CD4-positive, CD25-positive, alpha-beta regulatory T cell (primary cell): ENCODE measurements around the gene ANTXRL. TPM values are rescaled to one million over a fixed set of nuclear protein-coding genes. Genes with fewer than 3 reads are reported as not detected.
"Not testable (repeated sequence)": the region's sequence is repeated elsewhere in the genome, so short reads cannot be mapped to it uniquely, and the experiment has no call there.

Experiments used
- ATAC-seq, 2 donors: fragments of 150-1000 bp; cut with Tn5 transposase; one replicate each; pipeline ENCODE4 v1.10.0; 2021; ENCODE audit warnings: low read depth in 2 of 2, moderate number of reproducible peaks in 2 of 2, moderate library complexity in 1 of 2
- DNase-seq, 3 donors: peaks; one replicate each; pipeline versions ENCODE4 v3.0.0 to v3.0.0-alpha.2; 2012 to 2022; ENCODE audit warnings: mixed read lengths in 1 of 3
- H3K27ac ChIP-seq: one replicate; pipeline ENCODE4 v1.7.0; 2013; ENCODE audit warnings: mild to moderate bottlenecking, low read length; ENCODE audit not compliant: insufficient read depth, poor library complexity, severe bottlenecking
- H3K27me3 ChIP-seq: one replicate; pipeline ENCODE4 v1.7.0; 2013; ENCODE audit warnings: low read length; ENCODE audit not compliant: control insufficient read depth, insufficient read depth
- H3K36me3 ChIP-seq: one replicate; pipeline ENCODE4 v1.7.0; 2013; ENCODE audit warnings: mild to moderate bottlenecking, low read length, moderate library complexity; ENCODE audit not compliant: control insufficient read depth, insufficient read depth
- H3K4me1 ChIP-seq: 2 replicates; pipeline ENCODE4 v1.7.0; 2013; ENCODE audit warnings: mild to moderate bottlenecking, low read length; ENCODE audit not compliant: insufficient read depth, control insufficient read depth, poor library complexity, severe bottlenecking
- H3K4me3 ChIP-seq: one replicate; pipeline ENCODE4 v1.7.0; 2013; ENCODE audit warnings: low read depth, mild to moderate bottlenecking, low read length, moderate library complexity
- H3K9me3 ChIP-seq, 2 experiments: 1 replicate in 1 of 2; 2 replicates in 1 of 2; pipeline ENCODE4 v1.7.0; 2013; ENCODE audit warnings: low read length in 2 of 2, mild to moderate bottlenecking in 1 of 2, moderate library complexity in 1 of 2; ENCODE audit not compliant: control insufficient read depth in 2 of 2
- H3K27ac Mint-ChIP-seq, 3 donors: one replicate each; pipeline ENCODE4 v1.8.0; 2020 to 2022; ENCODE audit warnings: mild to moderate bottlenecking in 3 of 3, mixed read lengths in 3 of 3, moderate library complexity in 2 of 3
- H3K27me3 Mint-ChIP-seq: one replicate; pipeline ENCODE4 v1.8.0; 2022; ENCODE audit warnings: mild to moderate bottlenecking, mixed read lengths
- H3K36me3 Mint-ChIP-seq: one replicate; pipeline ENCODE4 v1.8.0; 2020; ENCODE audit warnings: mixed read lengths
- H3K4me1 Mint-ChIP-seq, 4 donors: one replicate each; pipeline ENCODE4 v1.8.0; 2020 to 2022; ENCODE audit warnings: mixed read lengths in 4 of 4, mild to moderate bottlenecking in 1 of 4
- H3K4me3 Mint-ChIP-seq, 4 donors: one replicate each; pipeline ENCODE4 v1.8.0; 2020 to 2022; ENCODE audit warnings: mild to moderate bottlenecking in 4 of 4, mixed read lengths in 4 of 4, moderate library complexity in 3 of 4
- H3K9me3 Mint-ChIP-seq, 7 donors: one replicate each; pipeline ENCODE4 v1.8.0; 2020 to 2022; ENCODE audit warnings: mixed read lengths in 7 of 7, mild to moderate bottlenecking in 3 of 7, moderate library complexity in 2 of 7
- polyA plus RNA-seq, 4 donors: library from polyadenylated mRNA; unstranded; fragments of 300-500 nt; fragmentation: Illumina TruSeq; gene quantifications; one replicate each; pipeline ENCODE4 v1.2.3, GENCODE V29; 2021
- total RNA-seq: library from RNA; stranded (reverse); gene quantifications from one replicate; pipeline ENCODE4 v1.2.3, GENCODE V29; 2022

The ANTXRL gene
- total and polyA plus RNA-seq, 5 donors from 2014 or later = 0.72 TPM; not detected in 4

- Histone ChIP-seq H3K36me3 (no peaks in the 10 kb centered on the region), H3K27me3 (no peaks in the 10 kb centered on the region), H3K27ac (no peak overlapping the region), H3K4me1 (no peaks in the 10 kb centered on the region), H3K9me3 (no peaks in the 10 kb centered on the region), H3K4me3 (no peak overlapping the region)
- peaks cover 18% of the 10 kb centered on the region for H3K27me3 Mint-ChIP-seq
- DNase-seq (no peak), ATAC-seq (no peak)
- H3K27ac Mint-ChIP-seq = no peak overlapping the region
- no peak overlapping the region for H3K4me3 Mint-ChIP-seq
- peaks cover 0 to 1% (median 0%) of the 10 kb centered on the region in 7 donors for H3K9me3 Mint-ChIP-seq
- H3K36me3 Mint-ChIP-seq = no peaks in the 10 kb centered on the region
- no peaks in the 10 kb centered on the region for H3K4me1 Mint-ChIP-seq
These were observed 42.3 kb downstream of the ANTXRL start for GRCh38 chr10:46328853-46329689.

- Mint-ChIP-seq H3K9me3 (peaks cover 0 to 1% (median 0%) of the 10 kb centered on the region in 7 donors), H3K4me1 (no peaks in the 10 kb centered on the region), H3K4me3 (no peak overlapping the region), H3K27ac (no peak overlapping the region), H3K36me3 (no peaks in the 10 kb centered on the region), H3K27me3 (peaks cover 18% of the 10 kb centered on the region)
- Histone ChIP-seq H3K9me3 (no peaks in the 10 kb centered on the region), H3K4me3 (no peak overlapping the region), H3K27ac (no peak overlapping the region), H3K36me3 (no peaks in the 10 kb centered on the region), H3K4me1 (no peaks in the 10 kb centered on the region), H3K27me3 (no peaks in the 10 kb centered on the region)
- ATAC-seq = no peak
- DNase-seq = no peak
These were observed 42.9 kb downstream of the ANTXRL start for GRCh38 chr10:46329690-46330016.

DNA sequence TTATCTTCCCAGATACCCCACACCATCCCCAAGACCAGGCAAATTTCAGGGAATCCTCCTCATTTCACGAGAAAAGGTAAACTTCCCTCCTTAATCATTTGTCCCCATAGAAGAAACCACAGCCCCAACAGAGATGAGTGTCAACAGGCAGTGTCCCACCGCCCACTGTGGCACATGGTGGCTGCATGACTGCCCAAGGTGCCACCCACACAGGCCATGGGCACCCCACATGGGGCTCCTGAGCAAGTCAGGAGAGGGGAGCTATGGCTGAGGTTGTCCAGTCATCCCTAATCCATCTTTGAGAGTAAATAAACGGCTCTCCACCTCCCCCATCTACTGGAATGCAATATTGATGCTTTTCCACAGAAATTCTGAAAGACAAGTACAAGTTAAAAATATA, 44.1 kb downstream of the ANTXRL start:
- Histone ChIP-seq H3K27me3 (no peaks in the 10 kb centered on the region), H3K36me3 (no peaks in the 10 kb centered on the region), H3K4me1 (no peaks in the 10 kb centered on the region), H3K9me3 (no peaks in the 10 kb centered on the region), H3K4me3 (no peak overlapping the region), H3K27ac (no peak overlapping the region)
- Mint-ChIP-seq H3K4me3 (no peak overlapping the region), H3K36me3 (no peaks in the 10 kb centered on the region), H3K9me3 (peaks cover 0 to 1% (median 0%) of the 10 kb centered on the region in 7 donors), H3K27me3 (peaks cover 18% of the 10 kb centered on the region), H3K4me1 (no peaks in the 10 kb centered on the region), H3K27ac (peak overlapping the region in 1 of 3 donors; percentile 26)
- no peak for DNase-seq
- no peak for ATAC-seq

DNA sequence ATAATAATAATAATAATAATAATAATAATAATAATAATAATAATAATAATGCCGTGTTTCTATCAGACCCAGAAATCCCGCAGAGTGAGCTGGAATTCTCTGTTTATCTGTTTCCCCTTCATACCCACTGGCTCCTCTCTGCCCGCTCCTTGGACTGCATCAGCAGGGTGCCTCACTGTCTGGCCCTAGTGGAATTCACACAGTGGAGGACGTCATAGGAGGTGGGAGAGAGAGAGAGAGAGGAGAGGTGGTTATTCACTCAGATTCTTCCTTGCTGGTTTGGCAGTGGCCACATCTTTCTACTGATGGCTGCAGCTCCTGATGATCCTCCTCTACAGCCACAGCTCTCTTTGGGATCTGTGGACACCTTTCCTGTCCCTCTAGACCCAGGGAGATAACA, 78.7 kb downstream of the ANTXRL start:
- ATAC-seq, H3K27me3 ChIP-seq, H3K4me3 ChIP-seq, H3K9me3 ChIP-seq, H3K4me1 Mint-ChIP-seq, H3K9me3 Mint-ChIP-seq, H3K27ac Mint-ChIP-seq, H3K27ac ChIP-seq, H3K36me3 ChIP-seq, H3K4me1 ChIP-seq, H3K27me3 Mint-ChIP-seq, H3K4me3 Mint-ChIP-seq, DNase-seq, H3K36me3 Mint-ChIP-seq: not testable (repeated sequence)

DNA sequence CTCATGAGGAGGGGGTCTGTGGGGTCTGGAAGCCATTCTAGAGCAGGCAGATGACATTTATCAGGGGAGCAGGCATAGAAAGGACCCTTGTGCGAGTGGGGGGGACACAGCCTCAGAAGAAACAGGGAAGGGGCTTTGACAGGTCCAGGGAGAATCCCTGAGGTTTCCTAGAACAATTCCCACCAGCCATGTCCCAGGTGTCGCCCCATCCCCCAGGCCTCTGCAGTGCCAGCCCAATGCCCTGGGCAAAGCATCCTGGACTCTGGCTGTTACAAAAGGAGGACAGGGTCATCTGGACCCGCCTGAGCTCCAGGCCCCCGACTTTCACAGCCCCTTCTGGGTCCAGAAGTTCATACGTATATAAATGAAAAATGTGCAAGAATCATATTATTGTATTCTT, 80.4 kb downstream of the ANTXRL start:
- H3K27ac Mint-ChIP-seq, H3K9me3 Mint-ChIP-seq, H3K27ac ChIP-seq, H3K27me3 Mint-ChIP-seq, H3K36me3 ChIP-seq, H3K9me3 ChIP-seq, ATAC-seq, H3K4me3 ChIP-seq, H3K4me1 ChIP-seq, H3K27me3 ChIP-seq, H3K36me3 Mint-ChIP-seq, H3K4me1 Mint-ChIP-seq, H3K4me3 Mint-ChIP-seq, DNase-seq: not testable (repeated sequence)

GRCh38 chr10:46367666-46368240, 81.0 kb downstream of the ANTXRL start:
- not testable (repeated sequence) for H3K27me3 Mint-ChIP-seq, H3K4me1 Mint-ChIP-seq, H3K9me3 Mint-ChIP-seq, H3K36me3 Mint-ChIP-seq, H3K4me3 Mint-ChIP-seq, H3K4me3 ChIP-seq, H3K4me1 ChIP-seq, H3K27ac Mint-ChIP-seq, ATAC-seq, H3K27me3 ChIP-seq, H3K36me3 ChIP-seq, H3K27ac ChIP-seq, H3K9me3 ChIP-seq, DNase-seq

DNA sequence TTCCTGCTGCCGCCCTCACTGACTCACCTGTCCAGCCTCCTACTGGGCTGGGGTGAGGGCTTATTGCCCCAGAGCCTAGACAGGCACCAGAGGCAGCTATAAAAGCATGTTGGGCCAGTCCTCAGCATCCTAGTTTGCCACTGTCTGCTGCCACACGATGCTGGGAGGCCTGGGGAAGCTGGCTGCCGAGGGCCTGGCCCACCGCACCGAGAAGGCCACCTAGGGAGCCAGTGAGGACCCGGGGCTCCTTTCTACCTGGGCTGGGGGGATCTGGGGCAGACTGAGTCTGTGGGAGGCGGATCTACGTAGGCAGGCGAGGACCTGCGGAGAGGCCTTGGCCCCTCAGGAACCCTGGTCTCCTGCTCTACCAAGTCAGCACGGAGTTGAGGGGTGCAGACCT, 82.2 kb downstream of the ANTXRL start:
- H3K27ac ChIP-seq, H3K27ac Mint-ChIP-seq, DNase-seq, H3K4me3 ChIP-seq, H3K9me3 ChIP-seq, H3K4me1 Mint-ChIP-seq, H3K27me3 ChIP-seq, H3K4me1 ChIP-seq, H3K27me3 Mint-ChIP-seq, H3K36me3 ChIP-seq, H3K36me3 Mint-ChIP-seq, H3K4me3 Mint-ChIP-seq, ATAC-seq, H3K9me3 Mint-ChIP-seq: not testable (repeated sequence)

- not testable (repeated sequence) for H3K27me3 ChIP-seq, H3K4me1 Mint-ChIP-seq, H3K4me3 Mint-ChIP-seq, H3K9me3 ChIP-seq, H3K9me3 Mint-ChIP-seq, H3K36me3 Mint-ChIP-seq, H3K27ac ChIP-seq, H3K36me3 ChIP-seq, ATAC-seq, DNase-seq, H3K27ac Mint-ChIP-seq, H3K4me1 ChIP-seq, H3K27me3 Mint-ChIP-seq, H3K4me3 ChIP-seq
These were observed 87.6 kb downstream of the ANTXRL start for GRCh38 chr10:46374410-46374809.
